Mesendoderm (in vitro differentiated cells): Measurements from ENCODE around the gene AKAP13.

Experiments
- DNase-seq: peaks from one replicate; pipeline ENCODE4 v3.0.0; 2013
- H2AK5ac ChIP-seq: 2 replicates; pipeline ENCODE4 v1.6.1; 2013; ENCODE audit warnings: low read length, inconsistent platforms
- H2BK120ac ChIP-seq: 2 replicates; pipeline ENCODE4 v1.6.1; 2013; ENCODE audit warnings: low read depth, mild to moderate bottlenecking, low read length, moderate library complexity, mixed read lengths
- H2BK15ac ChIP-seq: replicated peaks from 2 replicates; pipeline ENCODE4 v1.6.1; 2013; ENCODE audit warnings: low read depth, mild to moderate bottlenecking, moderate library complexity
- H2BK5ac ChIP-seq: 2 replicates; pipeline ENCODE4 v1.6.1; 2013; ENCODE audit warnings: low read length, inconsistent platforms
- H3K18ac ChIP-seq: 2 replicates; pipeline ENCODE4 v1.6.1; 2013; ENCODE audit warnings: mild to moderate bottlenecking, low read length, mixed read lengths
- H3K23ac ChIP-seq: one replicate; pipeline ENCODE4 v1.6.1; 2013; ENCODE audit warnings: low read length
- H3K27ac ChIP-seq: 2 replicates; pipeline ENCODE4 v1.5.1; 2013; ENCODE audit warnings: low read depth, mild to moderate bottlenecking, inconsistent platforms, low read length, moderate library complexity
- H3K27me3 ChIP-seq: 2 replicates; pipeline ENCODE4 v1.6.1; 2013; ENCODE audit warnings: low read length, control low read depth, mild to moderate bottlenecking, inconsistent platforms; ENCODE audit not compliant: insufficient read depth, poor library complexity
- H3K36me3 ChIP-seq: 2 replicates; pipeline ENCODE4 v1.6.1; 2013; ENCODE audit warnings: low read length, inconsistent platforms; ENCODE audit not compliant: control insufficient read depth, insufficient read depth
- H3K4ac ChIP-seq: one replicate; pipeline ENCODE4 v1.6.1; 2013; ENCODE audit warnings: low read depth, mild to moderate bottlenecking, low read length, moderate library complexity
- H3K4me1 ChIP-seq: 2 replicates; pipeline ENCODE4 v1.6.1; 2013; ENCODE audit warnings: low read depth, low read length, inconsistent platforms; ENCODE audit not compliant: control insufficient read depth
- H3K4me2 ChIP-seq: 2 replicates; pipeline ENCODE4 v1.6.1; 2013; ENCODE audit warnings: low read length
- H3K4me3 ChIP-seq: 2 replicates; pipeline ENCODE4 v1.5.1; 2013; ENCODE audit warnings: mild to moderate bottlenecking, low read length
- H3K56ac ChIP-seq: one replicate; pipeline ENCODE4 v1.6.1; 2013; ENCODE audit warnings: low read length
- H3K79me1 ChIP-seq: 2 replicates; pipeline ENCODE4 v1.6.1; 2013; ENCODE audit warnings: low read length, inconsistent platforms
- H3K79me2 ChIP-seq: 2 replicates; pipeline ENCODE4 v1.6.1; 2013; ENCODE audit warnings: mild to moderate bottlenecking, low read length; ENCODE audit not compliant: control insufficient read depth, insufficient read depth
- H3K9ac ChIP-seq: 2 replicates; pipeline ENCODE4 v1.6.1; 2013; ENCODE audit warnings: low read length, inconsistent platforms
- H4K5ac ChIP-seq: one replicate; pipeline ENCODE4 v1.6.1; 2013; ENCODE audit warnings: low read length
- H4K8ac ChIP-seq: one replicate; pipeline ENCODE4 v1.6.1; 2013; ENCODE audit warnings: low read depth, mild to moderate bottlenecking, control low read depth, low read length, moderate library complexity
- WGBS: extraction: QIAGEN DNeasy Blood & Tissue Kit; methylation state at CpG from one replicate; pipeline ENCODE4 v1.1.7; 2013; ENCODE audit warnings: low lambda C conversion rate, missing lambda C conversion rate; ENCODE audit not compliant: insufficient coverage; ENCODE audit errors: extremely low coverage; 5-methylcytosine and 5-hydroxymethylcytosine counted together

AKAP13 gene

DNA sequence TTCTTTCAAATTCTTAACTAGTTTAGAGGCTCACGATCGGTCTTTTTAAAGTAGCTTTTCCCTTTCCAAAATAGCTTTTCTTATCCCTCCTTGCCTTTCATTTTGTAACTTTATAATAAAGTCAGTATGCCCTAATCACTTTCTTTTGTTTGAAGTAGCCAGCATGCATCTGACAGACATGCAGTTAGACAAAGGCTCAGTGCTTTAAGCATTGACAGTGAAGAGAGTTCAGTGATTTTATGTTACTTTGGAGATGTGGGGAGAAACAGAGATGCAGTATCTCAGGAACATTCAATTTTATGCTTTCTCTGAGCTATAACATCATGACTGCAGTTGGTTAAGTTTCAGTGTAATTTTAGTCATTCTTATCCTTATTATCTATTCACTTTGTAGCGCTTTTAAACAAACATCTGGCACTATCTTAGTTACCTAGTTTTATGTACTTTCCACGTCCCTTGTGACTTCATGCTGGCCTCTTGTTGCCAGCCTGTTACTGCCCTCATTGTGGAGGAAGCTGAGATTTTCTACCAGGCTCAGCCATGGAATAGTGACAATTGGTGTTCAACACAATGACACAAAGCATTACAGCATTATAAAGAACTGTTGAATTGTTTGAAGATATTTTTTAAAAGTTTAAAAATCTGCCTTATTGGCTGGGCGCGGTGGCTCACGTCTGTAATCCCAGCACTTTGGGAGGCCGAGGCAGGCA, 90.3 kb downstream of the AKAP13 start:
- Histone ChIP-seq H2BK15ac (no peak overlapping the region), H3K4me1 (peaks cover 11% of the 10 kb centered on the region), H3K4me3 (no peak overlapping the region), H3K4ac (no peak overlapping the region), H3K23ac (no peak overlapping the region), H3K79me1 (peaks cover 11% of the 10 kb centered on the region), H3K27me3 (no peaks in the 10 kb centered on the region), H3K4me2 (no peak overlapping the region), H3K27ac (no peak overlapping the region), H4K8ac (no peak overlapping the region), H2AK5ac (no peak overlapping the region), H3K56ac (no peak overlapping the region), H2BK120ac (no peak overlapping the region), H3K36me3 (no peaks in the 10 kb centered on the region), H3K79me2 (peaks cover 51% of the 10 kb centered on the region), H3K18ac (no peak overlapping the region), H3K9ac (no peak overlapping the region), H4K5ac (no peak overlapping the region), H2BK5ac (no peak overlapping the region)
- WGBS: no CpG with 5 or more reads among the region's 8 CpGs
- DNase-seq: no peak

DNA sequence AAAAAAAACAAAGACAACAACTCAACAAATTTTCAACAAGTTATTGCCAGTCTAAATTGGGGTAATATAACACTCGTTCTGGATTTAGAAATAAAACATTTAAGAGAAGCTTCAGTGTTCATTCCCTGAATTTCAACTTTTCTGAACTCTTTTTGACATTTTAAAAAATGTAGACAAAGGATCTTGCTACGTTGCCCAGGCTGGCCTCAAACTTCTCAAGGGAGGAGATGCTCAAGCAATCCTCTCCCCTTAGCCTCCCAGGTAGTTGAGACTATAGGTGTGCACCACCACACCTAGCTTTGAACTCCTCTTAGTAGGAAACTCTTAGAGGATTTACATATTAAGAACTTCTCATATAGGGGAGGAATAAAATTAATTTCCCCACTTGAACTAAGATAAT, 91.9 kb downstream of the AKAP13 start:
- Histone ChIP-seq H3K23ac (no peak overlapping the region), H3K4me2 (no peak overlapping the region), H3K4ac (no peak overlapping the region), H2BK5ac (no peak overlapping the region), H3K18ac (no peak overlapping the region), H3K36me3 (no peaks in the 10 kb centered on the region), H2BK120ac (no peak overlapping the region), H3K4me1 (peaks cover 21% of the 10 kb centered on the region), H3K79me2 (peaks cover 58% of the 10 kb centered on the region), H4K5ac (no peak overlapping the region), H3K79me1 (peaks cover 12% of the 10 kb centered on the region), H2BK15ac (no peak overlapping the region), H3K56ac (no peak overlapping the region), H3K27me3 (no peaks in the 10 kb centered on the region), H4K8ac (no peak overlapping the region), H3K9ac (no peak overlapping the region), H3K27ac (no peak overlapping the region), H3K4me3 (no peak overlapping the region), H2AK5ac (no peak overlapping the region)
- no CpG with 5 or more reads among the region's 2 CpGs for WGBS
- DNase-seq: no peak

DNA sequence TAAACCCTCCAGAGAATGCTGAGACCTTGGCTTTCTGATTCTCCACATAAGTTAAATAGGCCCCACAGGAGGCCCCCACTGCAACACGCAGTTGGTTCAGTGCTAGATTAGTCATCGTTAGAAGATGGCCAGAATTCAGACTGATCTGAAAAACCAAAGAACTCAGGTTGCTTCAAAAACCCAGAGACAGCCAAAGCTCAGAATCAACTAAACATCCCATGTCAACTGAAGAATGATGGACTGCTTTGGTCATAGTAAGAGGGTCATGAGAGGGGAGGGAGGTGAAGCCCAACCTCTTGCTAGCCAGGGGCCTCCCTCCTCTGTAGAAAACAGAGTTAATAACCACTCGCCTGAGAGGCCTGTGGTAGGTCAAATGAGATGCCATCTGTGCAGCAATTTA, 93.1 kb downstream of the AKAP13 start:
- Histone ChIP-seq H4K8ac (no peak overlapping the region), H3K9ac (no peak overlapping the region), H2BK120ac (no peak overlapping the region), H3K79me2 (peaks cover 58% of the 10 kb centered on the region), H4K5ac (no peak overlapping the region), H3K36me3 (no peaks in the 10 kb centered on the region), H3K4me1 (peaks cover 25% of the 10 kb centered on the region), H3K79me1 (peaks cover 10% of the 10 kb centered on the region), H3K4me3 (no peak overlapping the region), H3K23ac (no peak overlapping the region), H2BK15ac (no peak overlapping the region), H3K56ac (no peak overlapping the region), H3K4me2 (no peak overlapping the region), H2AK5ac (no peak overlapping the region), H2BK5ac (no peak overlapping the region), H3K27me3 (no peaks in the 10 kb centered on the region), H3K18ac (peak overlapping the region; percentile 72), H3K27ac (no peak overlapping the region), H3K4ac (no peak overlapping the region)
- DNase-seq: no peak
- WGBS: no CpG with 5 or more reads among the region's 3 CpGs

DNA sequence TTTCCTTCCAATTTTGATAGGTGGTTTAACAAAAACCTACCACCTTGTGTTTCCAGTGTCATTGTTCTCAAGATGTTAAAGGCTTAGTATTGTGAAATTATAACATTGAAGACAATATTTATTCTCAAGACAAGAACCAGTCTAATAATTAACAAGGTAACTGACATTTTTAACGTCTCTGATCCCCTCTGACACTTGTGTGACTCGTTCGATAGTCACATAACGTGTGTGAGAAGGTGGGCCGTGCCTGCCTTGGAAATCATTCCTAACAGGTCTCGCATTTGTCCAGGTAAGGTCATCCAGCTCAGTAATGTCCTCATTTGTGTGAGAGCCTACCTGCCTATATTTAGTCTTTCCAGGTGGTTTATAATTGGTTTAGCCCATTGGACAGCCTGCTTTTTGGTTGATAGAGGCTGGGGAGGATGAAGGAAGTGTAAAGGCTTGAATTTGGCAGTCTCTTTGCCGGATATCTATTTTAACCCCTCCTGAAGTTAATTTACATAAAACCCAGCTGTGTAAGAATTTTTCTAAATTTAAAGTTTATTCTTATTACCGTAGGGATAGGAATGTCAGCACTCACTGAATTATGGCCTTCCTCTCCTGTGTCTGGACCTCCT, 94.4 kb downstream of the AKAP13 start:
- H3K4me3 ChIP-seq: no peak overlapping the region
- H3K4me1 ChIP-seq: peaks cover 34% of the 10 kb centered on the region
- no CpG with 5 or more reads among the region's 8 CpGs for WGBS
- no peak overlapping the region for H3K9ac ChIP-seq
- H2BK5ac ChIP-seq: no peak overlapping the region
- no peaks in the 10 kb centered on the region for H3K36me3 ChIP-seq
- H3K79me1 ChIP-seq: peaks cover 10% of the 10 kb centered on the region
- H3K18ac ChIP-seq: no peak overlapping the region
- no peak overlapping the region for H3K56ac ChIP-seq
- no peak overlapping the region for H3K27ac ChIP-seq
- no peak overlapping the region for H3K4ac ChIP-seq
- H2BK120ac ChIP-seq: no peak overlapping the region
- H3K27me3 ChIP-seq: no peaks in the 10 kb centered on the region
- no peak for DNase-seq
- H3K23ac ChIP-seq: no peak overlapping the region
- no peak overlapping the region for H4K8ac ChIP-seq
- H2BK15ac ChIP-seq: no peak overlapping the region
- H4K5ac ChIP-seq: no peak overlapping the region
- no peak overlapping the region for H3K4me2 ChIP-seq
- peaks cover 53% of the 10 kb centered on the region for H3K79me2 ChIP-seq
- H2AK5ac ChIP-seq: no peak overlapping the region

DNA sequence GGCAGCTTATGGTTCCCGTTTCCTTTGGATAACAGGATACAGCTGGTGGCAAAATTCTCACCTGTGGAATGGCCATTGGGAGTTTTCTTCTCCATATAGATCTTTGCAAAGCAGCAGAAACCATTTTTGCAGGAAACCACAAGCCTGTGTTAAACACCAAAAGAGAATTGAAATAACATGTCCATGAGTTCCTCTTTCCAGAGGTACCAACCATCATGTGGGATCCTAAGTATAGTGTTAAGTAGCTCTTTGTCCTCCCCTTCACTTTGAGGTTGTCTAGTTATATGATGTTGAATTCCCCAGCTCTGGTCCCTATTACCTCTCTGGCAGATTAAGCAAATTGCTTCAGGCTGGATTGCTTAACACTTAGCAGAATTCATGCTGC, 94.9 kb downstream of the AKAP13 start:
- H3K79me2 ChIP-seq: peaks cover 54% of the 10 kb centered on the region
- H2BK15ac ChIP-seq: no peak overlapping the region
- no peak overlapping the region for H3K9ac ChIP-seq
- no peak overlapping the region for H4K8ac ChIP-seq
- H2AK5ac ChIP-seq: no peak overlapping the region
- H3K4me1 ChIP-seq: peaks cover 36% of the 10 kb centered on the region
- WGBS: no CpG with 5 or more reads among the region's 1 CpG
- DNase-seq: no peak
- H3K23ac ChIP-seq: no peak overlapping the region
- no peak overlapping the region for H3K4me3 ChIP-seq
- no peak overlapping the region for H2BK5ac ChIP-seq
- H3K56ac ChIP-seq: no peak overlapping the region
- no peak overlapping the region for H3K4ac ChIP-seq
- H3K27me3 ChIP-seq: no peaks in the 10 kb centered on the region
- H2BK120ac ChIP-seq: no peak overlapping the region
- no peak overlapping the region for H3K27ac ChIP-seq
- H3K18ac ChIP-seq: no peak overlapping the region
- peaks cover 12% of the 10 kb centered on the region for H3K79me1 ChIP-seq
- H4K5ac ChIP-seq: no peak overlapping the region
- no peaks in the 10 kb centered on the region for H3K36me3 ChIP-seq
- no peak overlapping the region for H3K4me2 ChIP-seq

DNA sequence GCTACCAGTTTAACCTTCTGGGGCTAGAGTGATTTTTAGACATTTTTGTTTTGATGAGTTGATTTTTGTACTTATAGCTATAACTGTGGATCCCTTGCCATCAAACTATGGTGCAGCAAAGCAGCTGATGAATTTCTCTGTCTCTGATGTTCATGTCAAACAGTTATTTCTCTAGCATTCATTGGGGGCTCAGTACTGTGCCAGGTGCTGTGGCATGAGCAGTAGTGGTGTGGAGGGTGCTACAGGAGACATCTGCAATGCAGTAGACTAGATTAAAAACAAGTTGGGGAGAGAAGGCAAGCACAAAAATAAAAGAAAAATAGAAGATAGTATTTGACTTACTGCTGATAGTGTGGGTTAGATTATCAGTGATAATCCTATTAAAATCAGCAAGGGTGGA, 95.3 kb downstream of the AKAP13 start:
- Histone ChIP-seq H3K18ac (peak overlapping the region; percentile 60), H3K9ac (no peak overlapping the region), H4K5ac (no peak overlapping the region), H3K27ac (peak overlapping the region; percentile 14), H2BK15ac (no peak overlapping the region), H2AK5ac (no peak overlapping the region), H3K4ac (no peak overlapping the region), H2BK120ac (no peak overlapping the region), H3K56ac (no peak overlapping the region), H3K23ac (no peak overlapping the region), H3K4me1 (peaks cover 36% of the 10 kb centered on the region), H3K4me2 (no peak overlapping the region), H3K79me2 (peaks cover 56% of the 10 kb centered on the region), H3K27me3 (no peaks in the 10 kb centered on the region), H4K8ac (no peak overlapping the region), H2BK5ac (no peak overlapping the region), H3K4me3 (no peak overlapping the region), H3K79me1 (peaks cover 12% of the 10 kb centered on the region), H3K36me3 (no peaks in the 10 kb centered on the region)
- no peak for DNase-seq
